Measurements from ENCODE around the gene CACNA1G.

CACNA1G gene

DNA sequence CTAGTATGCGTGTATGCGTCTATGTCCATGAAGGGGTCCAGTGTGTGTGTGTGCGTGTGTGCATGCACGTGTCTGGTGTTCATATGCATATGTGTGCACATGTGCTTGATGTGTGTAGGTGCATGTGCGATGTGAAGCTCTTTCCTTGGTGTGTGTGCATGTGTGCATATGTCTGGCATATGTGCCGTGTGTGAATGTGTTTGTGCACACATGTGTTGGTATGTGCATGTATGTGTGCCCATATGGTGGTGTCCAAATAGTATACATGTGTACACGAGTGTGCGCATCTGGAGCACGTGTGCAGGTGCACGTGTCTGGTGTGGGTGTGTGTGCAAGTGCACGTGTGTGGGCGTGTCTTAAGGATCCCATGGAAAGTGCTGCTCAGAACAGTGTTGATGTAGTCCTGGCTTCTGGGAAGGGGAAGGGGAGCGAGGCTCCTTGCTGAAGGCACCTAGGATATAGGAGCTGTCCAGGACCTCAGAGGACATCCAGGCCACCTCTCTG lies 17.0 kb downstream of the CACNA1G start:
- H3K4me3 ChIP-seq (ENCODE audit: low read depth, low read length), result no peak overlapping the region
- in situ Hi-C loops (cut with HindIII; ENCODE audit: low sequenced_read_pairs), result no loop called here
- TF ChIP-seq, protein P1, sequence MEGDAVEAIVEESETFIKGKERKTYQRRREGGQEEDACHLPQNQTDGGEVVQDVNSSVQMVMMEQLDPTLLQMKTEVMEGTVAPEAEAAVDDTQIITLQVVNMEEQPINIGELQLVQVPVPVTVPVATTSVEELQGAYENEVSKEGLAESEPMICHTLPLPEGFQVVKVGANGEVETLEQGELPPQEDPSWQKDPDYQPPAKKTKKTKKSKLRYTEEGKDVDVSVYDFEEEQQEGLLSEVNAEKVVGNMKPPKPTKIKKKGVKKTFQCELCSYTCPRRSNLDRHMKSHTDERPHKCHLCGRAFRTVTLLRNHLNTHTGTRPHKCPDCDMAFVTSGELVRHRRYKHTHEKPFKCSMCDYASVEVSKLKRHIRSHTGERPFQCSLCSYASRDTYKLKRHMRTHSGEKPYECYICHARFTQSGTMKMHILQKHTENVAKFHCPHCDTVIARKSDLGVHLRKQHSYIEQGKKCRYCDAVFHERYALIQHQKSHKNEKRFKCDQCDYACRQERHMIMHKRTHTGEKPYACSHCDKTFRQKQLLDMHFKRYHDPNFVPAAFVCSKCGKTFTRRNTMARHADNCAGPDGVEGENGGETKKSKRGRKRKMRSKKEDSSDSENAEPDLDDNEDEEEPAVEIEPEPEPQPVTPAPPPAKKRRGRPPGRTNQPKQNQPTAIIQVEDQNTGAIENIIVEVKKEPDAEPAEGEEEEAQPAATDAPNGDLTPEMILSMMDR (IDR thresholded peaks at IDR 0.05; ENCODE audit: low read depth, low read length), result no peak
- no peak for DNase-seq (ENCODE audit: low read depth, low spot score)

DNA sequence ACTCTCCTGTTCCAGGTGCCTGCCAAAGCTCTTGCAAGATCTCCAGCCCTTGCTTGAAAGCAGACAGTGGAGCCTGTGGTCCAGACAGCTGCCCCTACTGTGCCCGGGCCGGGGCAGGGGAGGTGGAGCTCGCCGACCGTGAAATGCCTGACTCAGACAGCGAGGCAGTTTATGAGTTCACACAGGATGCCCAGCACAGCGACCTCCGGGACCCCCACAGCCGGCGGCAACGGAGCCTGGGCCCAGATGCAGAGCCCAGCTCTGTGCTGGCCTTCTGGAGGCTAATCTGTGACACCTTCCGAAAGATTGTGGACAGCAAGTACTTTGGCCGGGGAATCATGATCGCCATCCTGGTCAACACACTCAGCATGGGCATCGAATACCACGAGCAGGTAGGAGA lies 17.7 kb downstream of the CACNA1G start:
- DNase-seq (ENCODE audit: low read depth, low spot score), result no peak
- no peak overlapping the region for H3K4me3 ChIP-seq (ENCODE audit: low read depth, low read length)
- TF ChIP-seq, protein P1 (IDR thresholded peaks at IDR 0.05; ENCODE audit: low read depth, low read length), result no peak
- in situ Hi-C loops (cut with HindIII; ENCODE audit: low sequenced_read_pairs), result no loop called here

DNA sequence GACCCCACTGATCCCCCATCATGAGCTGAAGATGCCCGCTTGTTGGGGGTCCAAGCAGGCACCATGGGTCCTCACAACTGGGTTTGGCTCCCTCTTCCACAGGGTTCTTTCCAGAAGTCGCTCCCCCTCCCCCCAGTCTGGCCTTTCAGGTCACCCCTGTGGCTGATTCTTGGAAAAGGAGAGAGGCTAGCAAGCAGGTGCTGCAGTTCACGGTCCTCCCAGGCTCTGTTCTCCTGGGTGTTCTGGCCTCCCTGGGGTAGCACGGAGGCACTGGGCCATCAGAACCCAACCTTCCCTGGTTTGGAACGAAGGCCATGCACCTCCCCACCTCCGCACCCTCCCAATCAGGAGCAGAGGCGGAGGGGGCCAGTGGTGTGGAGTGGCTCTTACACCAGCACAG lies 18.9 kb downstream of the CACNA1G start:
- TF ChIP-seq, protein P1 (IDR thresholded peaks at IDR 0.05; ENCODE audit: low read depth, low read length), result no peak
- H3K4me3 ChIP-seq (ENCODE audit: low read depth, low read length), result no peak overlapping the region
- DNase-seq (ENCODE audit: low read depth, low spot score), result no peak
- in situ Hi-C loops (cut with HindIII; ENCODE audit: low sequenced_read_pairs), result no loop called here

DNA sequence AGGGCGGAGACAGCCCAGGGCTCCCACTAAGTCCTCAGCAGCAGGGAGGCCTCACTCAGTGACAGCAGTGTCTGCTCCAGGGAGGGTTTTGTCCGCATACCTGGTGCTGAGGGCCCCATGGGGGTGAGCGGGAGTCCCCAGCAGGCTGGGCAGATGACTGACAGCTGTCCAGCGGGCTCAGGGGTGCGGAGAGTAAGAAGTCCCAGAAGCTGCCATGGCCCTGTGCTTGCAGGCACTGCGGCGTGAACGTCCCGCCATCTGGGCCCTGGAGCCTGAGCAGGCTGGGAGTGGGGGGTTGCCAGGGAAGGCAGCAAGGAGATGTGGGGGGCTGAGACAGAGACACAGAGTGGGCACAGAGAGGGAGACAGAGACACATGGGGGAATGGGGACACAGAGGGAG lies 20.1 kb downstream of the CACNA1G start:
- in situ Hi-C loops (cut with HindIII; ENCODE audit: low sequenced_read_pairs), result no loop called here
- TF ChIP-seq, protein P1 (IDR thresholded peaks at IDR 0.05; ENCODE audit: low read depth, low read length), result no peak
- no peak overlapping the region for H3K4me3 ChIP-seq (ENCODE audit: low read depth, low read length)
- DNase-seq (ENCODE audit: low read depth, low spot score), result no peak

DNA sequence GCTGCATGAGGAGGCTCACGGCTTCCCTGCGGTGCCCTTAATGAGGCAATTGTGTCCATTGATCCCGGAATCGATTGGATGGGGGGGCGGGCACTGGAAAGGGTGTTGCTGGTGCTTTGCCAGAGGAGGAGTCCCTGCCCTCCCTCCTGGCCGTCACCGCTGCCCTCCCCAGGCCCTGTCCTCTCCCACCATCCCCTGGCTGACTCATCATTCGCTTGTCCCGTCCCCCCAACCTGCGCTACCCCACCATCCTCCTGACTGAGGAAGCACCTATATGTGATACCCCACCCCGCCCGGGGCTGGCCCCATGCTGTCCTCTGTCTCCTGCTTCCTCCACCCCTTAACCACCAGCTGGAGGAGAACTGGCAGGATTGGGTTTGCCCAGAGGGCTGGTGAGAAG lies 20.8 kb downstream of the CACNA1G start:
- H3K4me3 ChIP-seq (ENCODE audit: low read depth, low read length), result no peak overlapping the region
- DNase-seq (ENCODE audit: low read depth, low spot score), result no peak
- TF ChIP-seq, protein P1 (IDR thresholded peaks at IDR 0.05; ENCODE audit: low read depth, low read length), result no peak
- in situ Hi-C loops (cut with HindIII; ENCODE audit: low sequenced_read_pairs), result no loop called here

DNA sequence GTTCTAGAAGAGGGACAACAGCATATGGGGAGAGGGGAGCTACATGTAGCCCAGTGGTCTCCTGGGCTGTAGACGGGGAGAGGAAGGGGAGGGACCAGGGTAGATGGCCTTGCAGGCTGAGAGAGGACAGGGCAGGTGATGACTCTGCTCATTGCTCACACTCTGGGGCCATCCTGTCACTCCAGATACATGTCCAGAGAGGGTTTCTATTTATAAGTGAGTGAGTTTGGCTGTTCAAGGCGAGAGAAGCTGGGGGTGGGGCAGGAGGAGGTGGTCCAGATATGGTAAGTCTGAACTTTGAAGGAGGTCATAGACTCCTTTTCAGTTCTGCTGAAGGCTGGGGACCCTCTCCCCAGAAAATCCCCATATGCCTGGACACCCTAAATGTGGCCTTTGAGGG lies 22.2 kb downstream of the CACNA1G start:
- no peak for DNase-seq (ENCODE audit: low read depth, low spot score)
- H3K4me3 ChIP-seq (ENCODE audit: low read depth, low read length), result no peak overlapping the region
- TF ChIP-seq, protein P1 (IDR thresholded peaks at IDR 0.05; ENCODE audit: low read depth, low read length), result no peak
- in situ Hi-C loops (cut with HindIII; ENCODE audit: low sequenced_read_pairs), result no loop called here

DNA sequence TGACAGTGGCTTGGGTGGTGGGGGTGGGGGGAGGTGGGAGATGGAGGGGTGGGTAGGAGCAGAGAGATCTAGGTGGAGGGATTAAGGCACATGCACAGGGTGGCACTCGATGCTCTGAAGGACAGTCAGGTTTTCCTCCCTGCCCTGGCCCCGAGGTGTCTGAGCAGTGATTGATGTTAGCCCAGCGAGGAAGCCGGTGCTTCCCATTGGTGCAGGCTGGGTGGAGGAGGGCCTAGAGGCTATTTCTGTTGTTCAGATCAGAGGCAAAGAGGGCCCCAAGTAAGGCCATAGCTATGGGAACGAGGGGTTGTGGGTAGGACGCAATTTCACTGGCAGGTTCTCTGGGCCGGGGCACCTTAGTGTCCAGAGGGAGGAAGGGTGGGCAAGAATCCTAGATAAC lies 23.1 kb downstream of the CACNA1G start:
- no peak overlapping the region for H3K4me3 ChIP-seq (ENCODE audit: low read depth, low read length)
- TF ChIP-seq, protein P1 (IDR thresholded peaks at IDR 0.05; ENCODE audit: low read depth, low read length), result no peak
- DNase-seq (ENCODE audit: low read depth, low spot score), result no peak
- in situ Hi-C loops (cut with HindIII; ENCODE audit: low sequenced_read_pairs), result no loop called here

All from astrocyte of the spinal cord (primary cell).